ENCODE data around the gene NAIF1.
"Not testable (repeated sequence)": the region's sequence is repeated elsewhere in the genome, so short reads cannot be mapped to it uniquely, and the experiment has no call there.

NAIF1 gene

GRCh38 chr9:128082151-128082550 is 15.0 kb upstream of the NAIF1 start:
- DNase-seq: no peak

- DNase-seq: no peak
Observed at GRCh38 chr9:128081056-128081455, 13.9 kb upstream of the NAIF1 start.

DNA sequence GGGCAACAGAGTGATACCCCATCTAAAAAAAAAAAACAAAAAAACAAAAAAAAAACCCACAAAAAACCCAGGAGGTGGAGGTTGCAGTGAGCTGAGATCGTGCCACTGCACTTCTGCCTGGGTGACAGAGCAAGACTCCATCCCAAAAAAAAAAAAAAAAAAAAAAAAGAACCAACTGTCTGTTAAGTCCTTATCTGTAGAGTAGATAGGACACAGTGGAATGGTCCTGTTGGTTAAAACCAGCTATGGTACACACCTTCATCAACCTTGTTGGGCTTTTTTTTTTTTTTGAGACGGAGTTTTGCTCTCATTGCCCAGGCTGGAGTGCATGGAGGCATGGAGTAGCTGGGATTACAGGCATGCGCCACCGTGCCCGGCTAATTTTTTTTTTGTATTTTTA is 13.1 kb upstream of the NAIF1 start:
- no peak for DNase-seq

DNA sequence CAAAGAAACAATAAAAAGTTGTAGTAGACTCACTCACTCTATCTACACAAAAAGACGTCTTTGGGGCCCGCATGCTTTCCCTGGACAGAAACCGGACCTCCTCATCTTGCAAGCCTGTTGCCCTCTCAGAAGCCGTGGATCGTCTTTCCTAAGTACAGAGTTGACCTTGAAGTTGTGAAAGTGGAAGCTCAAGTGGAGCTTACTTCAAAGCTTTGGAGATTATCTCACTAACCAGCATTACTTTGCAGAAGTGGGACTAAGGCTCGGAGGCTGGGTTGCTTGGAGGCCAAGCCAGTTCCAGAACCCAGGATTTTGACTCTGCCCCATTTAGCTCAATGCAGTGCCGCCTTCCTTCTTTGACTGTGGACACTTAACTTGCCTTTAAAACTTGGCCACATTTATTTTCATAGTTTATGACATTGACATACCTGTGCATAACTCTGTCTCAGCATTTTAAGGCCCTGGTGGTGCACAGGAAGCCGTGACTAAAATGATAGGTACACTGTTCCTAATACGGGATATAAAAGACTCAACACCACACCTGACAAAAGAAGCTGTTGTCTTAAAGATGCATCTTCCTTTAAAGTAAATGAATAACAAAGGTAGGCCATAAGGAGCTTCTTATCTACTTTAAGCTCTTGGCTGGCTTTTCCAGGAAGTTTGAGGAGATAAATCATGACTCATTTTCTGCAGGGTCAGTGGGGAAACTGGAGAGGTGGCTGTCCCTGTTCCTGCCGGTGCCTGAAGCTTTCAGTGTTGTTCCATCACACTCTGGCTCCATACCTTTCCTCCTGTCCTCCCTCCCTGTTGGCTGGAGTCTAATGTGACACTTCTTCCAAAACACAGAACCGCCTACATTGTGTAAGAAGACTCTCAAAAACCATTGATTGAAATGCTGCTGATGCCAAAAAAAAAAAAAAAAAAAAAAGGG is 11.6 kb upstream of the NAIF1 start:
- no peak for DNase-seq

GRCh38 chr9:128077847-128078503 is 10.9 kb upstream of the NAIF1 start:
- no peak for DNase-seq

GRCh38 chr9:128073253-128073886 is 6.2 kb upstream of the NAIF1 start:
- DNase-seq: no peak

DNA sequence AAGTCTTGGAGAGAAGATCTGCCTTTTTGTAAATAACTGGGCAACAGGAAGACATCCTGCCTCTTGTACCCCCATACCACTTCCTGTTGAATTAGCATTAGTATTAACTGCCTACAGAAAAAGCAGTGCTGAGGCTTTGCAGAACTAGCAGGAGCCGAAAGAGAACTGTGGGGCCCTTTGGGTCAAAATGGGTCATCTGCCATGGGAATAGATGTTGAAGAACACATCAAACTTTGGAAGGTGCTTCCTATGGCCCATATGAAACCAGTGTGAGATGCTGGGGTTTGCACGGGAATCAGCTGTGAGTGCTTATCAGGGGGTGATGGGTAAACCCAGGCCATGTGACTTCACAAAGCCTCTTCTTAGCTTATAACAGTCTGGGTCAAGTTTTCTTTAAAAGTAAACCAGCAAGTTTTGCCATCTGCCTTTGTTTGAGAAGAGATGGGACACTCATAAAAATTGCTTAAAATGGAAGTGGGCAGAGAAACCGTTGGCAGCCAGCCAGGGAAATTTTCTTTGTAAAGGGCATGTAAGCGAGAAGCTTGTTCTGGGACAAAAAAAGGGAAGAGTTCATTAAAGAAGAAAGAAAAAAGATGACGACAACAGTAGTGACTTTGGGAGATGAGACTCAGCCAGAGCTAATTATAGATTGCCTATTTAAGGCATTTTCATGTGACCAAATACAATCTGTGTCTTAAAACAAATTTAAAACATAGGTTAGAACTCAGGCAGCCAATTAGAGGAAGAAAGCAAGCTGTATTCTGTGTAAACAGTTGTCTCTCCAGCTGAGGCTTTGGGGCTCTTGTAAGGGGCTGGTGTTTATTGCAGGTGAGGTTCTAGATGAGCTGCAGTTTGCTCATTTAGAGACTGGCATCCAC is 5.3 kb upstream of the NAIF1 start:
- DNase-seq: peak; percentile 61

DNA sequence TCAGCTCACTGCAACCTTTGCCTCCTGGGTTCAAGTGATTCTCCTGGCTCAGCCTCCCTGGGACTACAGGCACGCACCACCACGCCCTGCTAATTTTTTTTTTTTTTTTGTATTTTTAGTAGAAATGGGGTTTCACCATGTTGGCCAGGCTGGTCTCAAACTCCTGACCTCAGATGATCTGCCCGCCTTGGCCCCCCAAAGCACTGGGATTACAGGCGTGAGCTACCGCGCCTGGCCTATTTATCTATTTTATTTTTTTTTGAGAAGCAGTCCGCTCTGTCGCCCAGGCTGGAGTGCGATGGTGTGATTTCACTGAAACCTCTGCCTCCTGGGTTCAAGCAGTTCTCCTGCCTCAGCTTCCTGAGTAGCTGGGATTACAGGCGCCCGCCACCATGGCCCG is 4.4 kb upstream of the NAIF1 start:
- not testable (repeated sequence) for DNase-seq

DNA sequence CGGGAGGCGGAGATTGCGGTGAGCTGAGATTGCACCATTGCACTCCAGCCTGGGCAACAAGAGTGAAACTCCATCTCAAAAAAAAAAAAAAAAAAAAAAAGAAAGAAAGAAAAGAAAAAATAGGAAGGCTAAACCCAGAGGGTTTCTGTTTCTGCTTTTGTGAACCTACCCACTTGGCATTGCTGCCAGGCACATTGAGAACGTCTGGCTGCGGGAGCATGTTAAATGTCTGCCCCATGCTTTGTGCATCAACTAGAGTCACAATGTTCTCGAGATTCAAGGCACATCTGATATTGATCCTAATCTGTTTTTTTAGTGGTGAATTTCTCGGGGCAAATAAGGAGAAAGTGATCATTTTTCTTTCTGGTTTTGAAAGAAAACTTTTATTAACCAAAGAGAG is 3.8 kb upstream of the NAIF1 start:
- DNase-seq: no peak

GRCh38 chr9:128068386-128069205 is 1.5 kb upstream of the NAIF1 start:
- peak; percentile 51 for DNase-seq

DNA sequence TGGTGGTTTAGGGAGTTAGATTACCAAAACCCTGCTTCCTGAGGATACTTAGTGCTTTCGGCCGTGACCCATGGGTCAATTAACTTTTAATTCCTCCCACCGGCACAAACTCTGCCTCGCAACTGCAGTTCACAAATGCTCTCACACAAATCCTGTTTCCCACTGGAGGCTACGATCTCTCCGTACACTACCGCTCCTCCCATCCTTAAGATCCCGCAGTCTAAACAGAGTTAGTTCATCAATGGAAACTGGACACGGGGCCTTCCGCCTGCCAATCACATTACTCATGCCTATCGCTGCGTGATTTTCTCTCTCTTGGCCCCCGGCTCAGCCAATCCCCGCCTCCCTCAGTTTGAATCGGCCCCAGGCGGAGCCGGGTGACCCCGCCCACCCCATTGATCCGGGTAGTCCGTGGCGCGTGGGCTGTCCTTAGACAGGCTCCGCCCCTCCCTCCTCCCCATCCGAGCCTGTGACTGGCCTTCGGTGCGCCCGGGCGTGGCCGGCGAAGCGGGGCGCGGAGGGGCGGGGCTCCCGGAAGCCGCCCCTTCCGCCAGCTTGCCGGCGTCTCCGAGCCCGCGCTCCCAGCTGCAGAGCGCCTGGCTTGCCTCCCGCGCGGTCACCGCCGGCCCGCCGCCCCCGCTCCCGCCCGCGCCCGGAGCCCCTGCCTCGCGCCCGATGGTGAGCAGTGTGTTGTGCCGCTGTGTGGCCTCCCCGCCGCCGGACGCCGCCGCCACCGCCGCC is 695 bp upstream of the NAIF1 start, which contains the start of gene SLC25A25:
TSS of gene SLC25A25 (plus strand) at position 588 of the 741 bp plus-strand sequence. CDS start at position 676, 88 bp downstream.
- DNase-seq: peak; percentile 100

GRCh38 chr9:128065907-128066712 is 1.0 kb downstream of the NAIF1 start:
- no peak for DNase-seq

- DNase-seq: no peak
Observed at GRCh38 chr9:128062846-128063831, 4.0 kb downstream of the NAIF1 start.

DNA sequence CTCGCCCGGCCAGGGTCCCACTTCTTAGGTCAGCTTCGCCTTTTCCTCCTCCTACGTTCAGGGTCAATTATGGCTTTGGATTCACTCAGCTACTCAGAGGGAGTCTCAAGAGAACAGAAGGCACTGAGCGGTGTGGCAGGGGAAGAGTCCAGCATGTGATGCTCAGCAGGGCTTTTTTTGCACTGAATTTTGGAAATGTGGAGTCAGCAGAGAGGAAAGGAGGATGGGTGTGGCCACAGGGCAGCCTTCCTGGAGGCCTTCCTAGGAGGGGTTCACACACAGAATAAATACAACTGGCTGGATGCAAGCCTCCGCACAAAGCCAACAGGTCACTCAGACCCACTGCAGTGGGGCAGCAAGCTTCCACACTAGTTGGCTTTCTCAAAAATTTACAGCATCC is 4.8 kb downstream of the NAIF1 start:
- no peak for DNase-seq

- DNase-seq: no peak
Observed at GRCh38 chr9:128061275-128061960, 5.7 kb downstream of the NAIF1 start.

DNA sequence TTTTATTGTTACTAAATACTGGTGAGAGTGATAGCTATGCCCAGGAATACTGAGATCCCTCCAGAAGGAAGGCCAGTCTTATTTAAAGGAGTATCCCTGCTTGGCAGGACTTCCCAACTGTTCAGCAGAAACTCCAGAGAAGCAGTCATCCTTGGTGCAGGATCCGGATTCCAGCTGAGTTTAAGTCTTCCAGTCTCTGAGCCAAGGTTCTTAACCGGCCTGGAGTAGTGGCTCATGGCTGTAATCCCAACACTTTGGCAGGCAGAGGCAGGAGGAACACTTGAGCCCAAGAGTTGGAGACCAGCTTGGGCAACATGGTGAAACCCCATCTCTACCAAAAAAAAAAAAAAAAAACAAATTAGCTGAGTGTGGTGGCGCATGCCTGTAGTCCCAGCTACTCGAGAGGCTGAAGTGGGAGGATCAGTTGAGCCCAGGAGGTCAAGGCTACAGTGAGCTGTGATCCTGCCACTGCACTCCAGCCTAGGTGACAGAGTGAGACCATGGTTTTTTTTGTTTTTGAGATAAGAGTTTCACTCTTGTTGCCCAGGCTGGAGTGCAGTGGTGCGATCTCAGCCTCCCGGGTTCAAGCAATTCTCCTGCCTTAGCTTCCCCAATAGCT is 7.6 kb downstream of the NAIF1 start:
- DNase-seq: no peak

GRCh38 chr9:128057724-128058409 is 9.3 kb downstream of the NAIF1 start:
- DNase-seq: no peak
